Effector memory CD4-positive, alpha-beta T cell (primary cell): Measurements from ENCODE around the gene S100A6.

ENCODE experiments used
- DNase-seq, 3 donors: peaks; one replicate each; pipeline ENCODE4 v3.0.0-alpha.2; 2020
- H3K27ac ChIP-seq: 2 replicates; pipeline ENCODE4 v1.7.0; 2013; ENCODE audit warnings: mild to moderate bottlenecking, low read length, moderate library complexity; ENCODE audit not compliant: insufficient read depth, poor library complexity, severe bottlenecking
- H3K27me3 ChIP-seq: replicated peaks from 2 replicates; pipeline ENCODE4 v1.7.0; 2013; ENCODE audit warnings: mild to moderate bottlenecking, low read length; ENCODE audit not compliant: insufficient read depth, control insufficient read depth, poor library complexity, severe bottlenecking
- H3K36me3 ChIP-seq: 2 replicates; pipeline ENCODE4 v1.7.0; 2013; ENCODE audit warnings: mild to moderate bottlenecking, low read length, moderate library complexity; ENCODE audit not compliant: control insufficient read depth, insufficient read depth
- H3K4me1 ChIP-seq: 2 replicates; pipeline ENCODE4 v1.7.0; 2013; ENCODE audit warnings: low read length, mild to moderate bottlenecking; ENCODE audit not compliant: control insufficient read depth, insufficient read depth, poor library complexity, severe bottlenecking
- H3K4me3 ChIP-seq: 2 replicates; pipeline ENCODE4 v1.7.0; 2013; ENCODE audit warnings: low read length, low read depth, mild to moderate bottlenecking; ENCODE audit not compliant: insufficient read depth, poor library complexity, severe bottlenecking
- H3K9me3 ChIP-seq: 2 replicates; pipeline ENCODE4 v1.7.0; 2013; ENCODE audit warnings: mild to moderate bottlenecking, low read length, moderate library complexity; ENCODE audit not compliant: control insufficient read depth

Gene S100A6

DNA sequence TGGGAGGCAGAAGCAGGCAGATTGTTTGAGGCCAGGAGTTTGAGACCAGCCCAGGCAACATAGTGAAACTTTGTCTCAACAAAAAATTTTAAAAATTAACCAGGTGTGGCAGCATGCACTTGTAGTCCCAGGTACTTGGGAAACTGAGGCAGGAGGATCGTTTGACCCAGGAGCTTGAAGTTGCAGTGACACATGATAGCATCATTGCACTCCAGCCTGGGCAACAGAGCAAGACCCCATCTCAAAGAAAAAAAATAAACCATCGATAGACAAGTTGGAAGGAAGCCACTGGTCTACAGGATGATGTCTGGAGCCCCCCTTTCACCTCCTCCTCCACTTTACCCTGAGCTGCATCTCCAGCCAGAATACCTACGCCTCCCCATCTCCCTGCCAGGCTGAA lies 16.5 kb downstream of the S100A6 start:
- H3K27ac ChIP-seq, result no peak overlapping the region
- no peaks in the 10 kb centered on the region for H3K36me3 ChIP-seq
- H3K4me1 ChIP-seq, result no peaks in the 10 kb centered on the region
- H3K27me3 ChIP-seq, result no peaks in the 10 kb centered on the region
- no peak overlapping the region for H3K4me3 ChIP-seq
- no peaks in the 10 kb centered on the region for H3K9me3 ChIP-seq
- no peak for DNase-seq

DNA sequence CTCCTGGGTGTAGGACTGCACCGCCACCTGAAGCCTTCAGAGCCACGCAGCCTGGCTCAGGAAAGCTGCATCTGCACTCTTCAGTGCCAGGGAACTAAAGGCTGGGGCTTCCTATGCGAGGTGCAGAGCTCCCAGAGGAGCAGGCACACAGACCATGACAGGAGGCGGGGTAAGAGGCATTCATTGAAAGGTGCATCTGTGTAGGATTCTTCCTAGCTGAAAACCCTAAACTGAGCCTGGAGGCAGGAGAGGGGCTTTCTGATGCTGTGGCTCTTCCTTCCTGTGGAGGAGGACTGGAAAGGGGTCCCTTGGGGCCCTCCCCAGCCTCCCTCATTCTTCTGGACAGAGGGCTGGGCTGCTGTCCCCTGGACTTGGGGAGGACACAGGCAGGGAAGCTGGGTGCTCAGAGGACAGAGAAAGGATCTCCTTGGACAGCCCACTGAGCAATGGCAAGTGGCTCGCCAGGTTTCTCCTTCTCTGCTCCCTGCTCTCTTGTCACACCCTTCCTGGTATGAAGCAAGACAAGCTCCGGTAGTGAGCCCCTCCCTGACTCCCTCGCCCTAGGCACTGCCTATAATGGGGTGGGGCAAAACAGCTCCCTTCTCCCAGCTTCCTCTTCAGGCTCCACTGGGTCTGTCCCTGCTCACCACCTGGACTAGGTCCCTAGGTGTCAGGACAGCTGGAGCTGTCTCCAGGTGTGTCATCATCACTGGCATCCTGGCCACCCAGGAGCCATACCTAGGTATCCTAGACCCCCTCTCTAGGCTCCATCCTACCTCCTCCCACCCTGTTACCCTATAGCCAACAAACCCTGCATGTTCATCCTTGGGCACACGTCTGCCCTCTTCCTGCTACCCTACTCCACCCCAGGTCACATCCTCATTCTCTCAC lies 20.0 kb downstream of the S100A6 start:
- Histone ChIP-seq H3K4me3 (no peak overlapping the region), H3K4me1 (no peaks in the 10 kb centered on the region), H3K9me3 (no peaks in the 10 kb centered on the region), H3K27me3 (no peaks in the 10 kb centered on the region), H3K36me3 (no peaks in the 10 kb centered on the region), H3K27ac (no peak overlapping the region)
- DNase-seq, result no peak

DNA sequence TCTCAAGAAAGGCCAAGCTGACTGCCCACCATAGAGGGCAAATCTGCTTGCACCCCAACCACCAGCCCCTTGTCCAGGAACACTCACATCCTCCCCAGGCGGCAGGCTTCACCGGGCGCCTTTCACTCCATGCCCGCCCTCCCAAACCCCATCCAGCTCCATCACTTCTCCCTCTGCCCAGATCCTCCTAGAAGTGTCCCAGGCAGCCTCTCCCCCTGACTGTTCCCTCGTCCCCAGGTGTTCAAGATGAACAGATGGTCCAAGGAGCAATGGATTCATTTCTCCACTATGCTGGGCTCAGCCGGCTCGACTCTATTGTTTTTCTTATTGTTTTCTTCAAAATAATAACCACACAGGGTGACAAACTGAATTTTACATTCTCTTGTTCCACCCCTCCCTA lies 22.1 kb downstream of the S100A6 start:
- Histone ChIP-seq H3K9me3 (no peaks in the 10 kb centered on the region), H3K4me1 (no peaks in the 10 kb centered on the region), H3K27me3 (no peaks in the 10 kb centered on the region), H3K36me3 (no peaks in the 10 kb centered on the region), H3K4me3 (no peak overlapping the region), H3K27ac (no peak overlapping the region)
- DNase-seq, result no peak

DNA sequence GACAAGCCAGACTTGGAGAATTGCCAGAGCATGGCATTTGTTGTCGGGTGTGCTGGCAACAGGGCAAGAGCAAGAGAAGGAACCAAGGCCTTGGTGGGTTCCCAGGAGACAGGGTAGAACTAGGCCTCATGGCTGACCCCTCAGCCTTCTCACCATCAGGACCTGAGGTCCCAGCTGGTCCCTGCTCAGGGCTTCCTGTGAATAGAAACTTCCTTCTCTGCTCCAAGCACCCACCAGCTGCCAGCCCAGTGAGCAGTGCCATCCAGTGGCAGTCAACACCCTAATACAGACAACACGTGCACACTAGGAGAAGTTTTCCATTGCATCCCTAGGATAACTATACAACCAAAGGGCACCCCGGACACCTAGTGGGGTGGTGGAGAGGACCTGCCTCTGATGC lies 22.8 kb downstream of the S100A6 start:
- Histone ChIP-seq H3K27me3 (no peaks in the 10 kb centered on the region), H3K4me3 (no peak overlapping the region), H3K9me3 (no peaks in the 10 kb centered on the region), H3K27ac (no peak overlapping the region), H3K36me3 (no peaks in the 10 kb centered on the region), H3K4me1 (no peaks in the 10 kb centered on the region)
- no peak for DNase-seq

DNA sequence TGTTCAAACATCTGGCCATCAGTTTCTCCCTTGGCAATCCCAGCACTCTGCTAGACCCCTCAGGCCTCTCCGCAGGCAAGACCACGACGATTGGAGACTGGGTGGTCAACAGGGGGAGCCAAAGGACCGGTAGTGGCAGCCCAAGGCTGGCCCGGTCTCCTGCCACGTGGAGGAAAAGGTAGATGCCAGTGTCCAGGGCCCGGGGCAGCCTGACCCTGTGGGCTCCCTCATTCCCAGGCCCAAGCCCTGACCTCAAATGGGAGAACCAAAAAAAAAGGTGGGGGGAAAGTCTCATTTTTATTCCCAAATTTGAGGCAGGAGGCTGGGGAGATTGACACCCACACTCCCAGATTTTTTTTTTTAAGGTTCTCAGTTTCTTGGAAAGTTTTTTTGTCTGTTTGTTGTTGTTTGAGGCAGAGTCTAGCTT lies 24.8 kb downstream of the S100A6 start:
- H3K27me3 ChIP-seq, result no peaks in the 10 kb centered on the region
- H3K36me3 ChIP-seq, result no peaks in the 10 kb centered on the region
- no peaks in the 10 kb centered on the region for H3K9me3 ChIP-seq
- H3K27ac ChIP-seq, result no peak overlapping the region
- no peaks in the 10 kb centered on the region for H3K4me1 ChIP-seq
- DNase-seq, result peak; percentile 40 to 68 (median 55)
- H3K4me3 ChIP-seq, result no peak overlapping the region

DNA sequence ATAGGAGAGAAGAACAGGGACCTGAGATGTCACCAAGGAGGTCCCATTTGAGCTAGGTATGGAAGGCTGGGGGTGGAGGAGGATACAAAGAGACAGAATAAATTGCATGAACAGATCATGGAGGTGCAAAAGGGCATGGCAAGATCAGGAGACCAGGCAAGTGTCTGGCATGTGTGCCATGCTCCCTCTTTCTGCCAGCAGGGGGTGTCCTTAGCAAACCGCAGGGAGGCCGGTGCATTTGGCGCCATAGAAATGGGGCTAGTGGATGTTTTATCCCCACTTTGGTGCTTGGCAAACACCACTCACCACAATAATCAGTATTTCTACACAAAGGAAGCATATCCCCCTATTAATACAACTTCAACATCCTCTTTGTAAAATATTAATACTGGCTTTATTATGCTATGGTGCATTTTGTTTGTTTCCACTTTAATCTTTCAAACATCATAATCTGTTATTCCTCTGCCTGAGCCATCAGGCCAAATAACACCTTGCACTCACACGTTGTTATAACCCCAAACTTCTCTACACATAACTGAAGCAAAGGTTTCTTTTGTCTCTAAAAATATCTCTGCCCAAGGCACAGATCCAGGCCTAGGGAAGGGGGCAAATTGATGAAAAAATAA lies 25.9 kb downstream of the S100A6 start:
- H3K4me3 ChIP-seq, result no peak overlapping the region
- no peaks in the 10 kb centered on the region for H3K36me3 ChIP-seq
- no peaks in the 10 kb centered on the region for H3K9me3 ChIP-seq
- no peak overlapping the region for H3K27ac ChIP-seq
- H3K4me1 ChIP-seq, result no peaks in the 10 kb centered on the region
- DNase-seq, result peak; percentile 26 to 49 (median 31)
- no peaks in the 10 kb centered on the region for H3K27me3 ChIP-seq

DNA sequence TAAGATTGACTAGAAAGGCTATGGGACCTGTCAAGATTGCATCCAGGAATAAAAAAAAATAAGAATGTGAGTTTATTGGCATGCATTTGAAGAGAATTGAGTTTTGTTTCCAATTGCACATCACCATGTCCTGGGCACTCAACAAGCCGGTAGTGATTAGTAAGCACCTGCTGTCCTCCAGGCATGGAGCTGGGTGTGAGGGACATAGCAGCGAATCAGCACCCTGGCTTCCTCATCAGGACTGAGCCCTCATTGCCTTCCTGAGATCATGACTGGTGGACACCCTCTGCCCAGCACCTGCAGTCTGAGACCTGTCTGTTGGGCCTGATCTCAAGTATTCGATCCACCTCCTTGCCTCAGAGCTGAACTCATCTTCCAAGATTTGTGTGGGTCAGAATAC lies 26.8 kb downstream of the S100A6 start:
- H3K4me3 ChIP-seq, result no peak overlapping the region
- no peaks in the 10 kb centered on the region for H3K36me3 ChIP-seq
- no peak overlapping the region for H3K27ac ChIP-seq
- DNase-seq, result no peak
- H3K27me3 ChIP-seq, result no peaks in the 10 kb centered on the region
- H3K9me3 ChIP-seq, result no peaks in the 10 kb centered on the region
- no peaks in the 10 kb centered on the region for H3K4me1 ChIP-seq

DNA sequence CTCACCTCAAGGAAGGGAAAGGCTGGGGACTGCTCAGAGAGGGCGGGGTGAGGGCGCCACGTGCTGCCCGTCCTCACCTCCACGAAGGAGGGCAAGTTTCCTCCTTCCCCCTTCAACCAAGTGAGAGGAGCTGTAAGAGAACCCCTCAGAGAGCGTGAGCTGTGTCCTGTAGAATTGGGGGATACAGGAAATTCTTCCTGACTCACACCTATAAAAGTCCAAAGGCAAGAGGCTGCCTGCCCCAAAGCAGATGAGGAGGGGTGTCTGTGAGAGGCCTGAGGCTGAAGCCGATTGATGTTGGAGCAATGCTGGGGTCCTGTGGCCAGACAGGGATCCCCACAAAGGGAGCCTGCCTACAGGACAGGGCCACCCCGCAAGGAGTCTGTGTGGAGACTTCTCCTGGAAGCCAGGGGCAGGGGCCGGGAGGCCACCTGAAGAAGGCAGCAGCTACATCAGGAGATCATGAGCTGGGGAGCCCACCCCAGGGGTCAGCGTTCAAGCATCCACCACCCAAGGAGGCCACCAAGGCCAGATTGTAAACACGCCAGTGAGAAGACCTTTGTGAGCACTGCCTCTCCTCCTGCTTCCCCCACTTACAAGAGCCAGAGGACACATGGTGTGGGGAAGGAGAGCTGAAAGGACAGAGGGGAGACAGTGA lies 27.7 kb downstream of the S100A6 start:
- DNase-seq, result no peak
- Histone ChIP-seq H3K9me3 (no peaks in the 10 kb centered on the region), H3K27ac (no peak overlapping the region), H3K27me3 (no peaks in the 10 kb centered on the region), H3K4me1 (no peaks in the 10 kb centered on the region), H3K4me3 (no peak overlapping the region), H3K36me3 (no peaks in the 10 kb centered on the region)

DNA sequence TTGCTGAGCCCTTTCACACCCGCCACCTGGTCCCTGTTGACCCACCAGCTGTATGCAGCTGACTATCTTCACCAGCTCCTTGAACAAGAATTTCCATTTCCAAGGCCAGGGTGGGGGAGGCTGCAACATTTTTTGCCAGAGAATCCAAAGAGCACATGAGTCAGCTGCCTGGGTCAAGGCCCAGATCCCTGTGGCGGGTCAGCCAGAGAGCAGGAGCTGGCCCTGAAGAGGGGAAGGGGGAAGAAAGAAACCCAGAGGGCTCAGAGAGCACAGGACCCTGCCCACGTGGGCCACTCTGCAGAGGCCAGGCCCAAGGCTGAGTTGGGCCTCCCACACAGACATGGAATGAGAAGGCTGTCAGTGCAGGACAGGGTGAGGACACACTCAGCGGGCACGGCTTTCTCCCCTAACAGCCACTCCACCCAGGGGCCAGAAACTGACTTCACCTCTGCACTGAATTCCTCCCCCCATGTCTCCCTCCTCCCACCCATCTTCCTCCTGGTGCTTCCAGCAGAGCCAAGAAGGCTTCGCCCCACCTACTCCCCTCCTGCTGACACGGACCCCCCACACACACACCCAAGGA lies 28.9 kb downstream of the S100A6 start:
- Histone ChIP-seq H3K4me1 (no peaks in the 10 kb centered on the region), H3K36me3 (no peaks in the 10 kb centered on the region), H3K4me3 (no peak overlapping the region), H3K27ac (no peak overlapping the region), H3K9me3 (no peaks in the 10 kb centered on the region), H3K27me3 (no peaks in the 10 kb centered on the region)
- DNase-seq, result no peak

DNA sequence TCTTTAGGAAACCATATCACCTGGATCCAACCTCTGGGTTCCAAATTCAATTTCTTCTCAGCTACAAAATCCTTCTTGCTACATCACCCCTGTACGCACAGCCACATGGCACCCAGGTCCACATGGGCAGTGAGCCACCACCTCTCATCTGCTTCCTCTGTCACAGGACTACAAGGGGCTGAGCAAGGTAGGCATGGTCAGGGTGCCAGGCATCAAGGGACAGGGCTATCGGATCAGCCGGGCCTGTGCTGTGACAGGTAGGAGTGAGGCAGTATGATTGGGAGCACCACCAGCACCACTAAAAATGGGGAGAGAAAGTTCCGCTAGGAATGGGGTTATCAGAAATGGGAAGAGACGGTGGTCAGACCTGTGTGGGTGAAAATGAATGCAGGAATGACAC lies 29.4 kb downstream of the S100A6 start:
- no peak for DNase-seq
- no peak overlapping the region for H3K27ac ChIP-seq
- no peaks in the 10 kb centered on the region for H3K27me3 ChIP-seq
- H3K4me1 ChIP-seq, result no peaks in the 10 kb centered on the region
- no peaks in the 10 kb centered on the region for H3K36me3 ChIP-seq
- no peak overlapping the region for H3K4me3 ChIP-seq
- H3K9me3 ChIP-seq, result no peaks in the 10 kb centered on the region
